HepG2 (cell line): ENCODE data around the gene PCYOX1L. TPM values are rescaled to one million over a fixed set of nuclear protein-coding genes. Genes with fewer than 3 reads are reported as not detected.

Source experiments
- ATF7-NPFF ChIP-seq: sonication (generic); formaldehyde crosslinking; IDR thresholded peaks from 2 replicates; pipeline ENCODE4 v1.8.1; 2023; ENCODE audit warnings: mild to moderate bottlenecking, low read depth, missing genetic modification reagents, moderate library complexity
- BRF2 ChIP-seq: sonication (generic); formaldehyde crosslinking; IDR thresholded peaks from 2 replicates; pipeline ENCODE4 v1.8.1; 2022; ENCODE audit warnings: mild to moderate bottlenecking, missing genetic modification reagents
- EED ChIP-seq: sonication (generic); formaldehyde crosslinking; IDR thresholded peaks from 2 replicates; pipeline ENCODE4 v1.5.0; 2020; ENCODE audit warnings: mild to moderate bottlenecking, missing genetic modification reagents
- FOXC1 ChIP-seq: sonication (generic); formaldehyde crosslinking; IDR thresholded peaks from 2 replicates; pipeline ENCODE4 v1.8.0; 2022; ENCODE audit warnings: mild to moderate bottlenecking, missing genetic modification reagents, borderline replicate concordance
- HDAC2 ChIP-seq: sonication (generic); formaldehyde crosslinking; IDR thresholded peaks from 2 replicates; pipeline ENCODE4 v1.4.0; 2020; ENCODE audit warnings: missing genetic modification reagents
- RAD51 ChIP-seq: fragments of 450-650 bp; IDR thresholded peaks from 2 replicates; pipeline ENCODE4 v1.6.1; 2016; ENCODE audit warnings: borderline replicate concordance
- TMF1 ChIP-seq: sonication (generic); formaldehyde crosslinking; IDR thresholded peaks from 2 replicates; pipeline ENCODE4 v1.8.1; 2022; ENCODE audit warnings: low read depth, missing genetic modification reagents
- TSC22D2 ChIP-seq: sonication (generic); formaldehyde crosslinking; IDR thresholded peaks from 2 replicates; pipeline ENCODE4 v1.5.1; 2020; ENCODE audit warnings: missing genetic modification reagents, mild to moderate bottlenecking, borderline replicate concordance
- ZNF12 ChIP-seq: sonication (generic); formaldehyde crosslinking; IDR thresholded peaks from 2 replicates; pipeline ENCODE4 v1.5.0; 2020; ENCODE audit warnings: missing genetic modification reagents
- ZNF180 ChIP-seq: sonication (generic); formaldehyde crosslinking; IDR thresholded peaks from 2 replicates; pipeline ENCODE4 v1.4.0; 2020; ENCODE audit warnings: low read depth, missing genetic modification reagents, borderline replicate concordance
- ZNF468 ChIP-seq: sonication (generic); formaldehyde crosslinking; IDR thresholded peaks from 2 replicates; pipeline ENCODE4 v1.8.0; 2022; ENCODE audit warnings: mild to moderate bottlenecking, moderate library complexity, missing genetic modification reagents
- ZNF496 ChIP-seq: sonication (generic); formaldehyde crosslinking; IDR thresholded peaks from 2 replicates; pipeline ENCODE4 v1.8.1; 2023; ENCODE audit warnings: mild to moderate bottlenecking, moderate library complexity, missing genetic modification reagents; ENCODE audit not compliant: insufficient replicate concordance
- ZNF713 ChIP-seq: sonication (generic); formaldehyde crosslinking; IDR thresholded peaks from 2 replicates; pipeline ENCODE4 v1.4.0; 2020; ENCODE audit warnings: mild to moderate bottlenecking, missing genetic modification reagents
- polyA plus RNA-seq, 8 experiments: library from polyadenylated mRNA; depleted of rRNA in 3 of 8; stranded (reverse) in 7 of 8; unstranded in 1 of 8; fragments of >200 nt; fragmentation: Illumina TruSeq in 4 of 8; extraction: Trizol in 4 of 8; gene quantifications; 2 replicates each; pipeline versions ENCODE4 v1.2.1 to v1.2.3, GENCODE V29; 2011 to 2016; ENCODE audit warnings: low read depth in 4 of 8, missing spikeins in 1 of 8, mixed read lengths in 1 of 8; ENCODE audit not compliant: insufficient read depth in 1 of 8
- total RNA-seq, 5 experiments: library from RNA; depleted of rRNA; stranded (reverse); fragments of >200 nt; fragmentation: Illumina TruSeq; extraction: Trizol; gene quantifications; 2 replicates each; pipeline ENCODE4 v1.2.3, GENCODE V29; 2016; ENCODE audit warnings: low read depth in 1 of 5
- TF ChIP-seq, protein P1 (sequence below): sonication (generic); formaldehyde crosslinking; IDR thresholded peaks from 2 replicates; pipeline ENCODE4 v1.4.0; 2020; ENCODE audit warnings: missing genetic modification reagents
- TF ChIP-seq, protein P2 (sequence below): sonication (generic); formaldehyde crosslinking; IDR thresholded peaks from 2 replicates; pipeline ENCODE4 v1.5.0; 2020; ENCODE audit warnings: missing genetic modification reagents
- TF ChIP-seq, protein P3 (sequence below), 2 experiments: sonication (generic) in 1 of 2; formaldehyde crosslinking in 1 of 2; IDR thresholded peaks; 2 replicates each; pipeline versions ENCODE4 v1.5.1 to v1.6.1; 2011 to 2020; ENCODE audit warnings: borderline replicate concordance in 1 of 2, low read depth in 1 of 2, low read length in 1 of 2, mild to moderate bottlenecking in 1 of 2, missing genetic modification reagents in 1 of 2, moderate library complexity in 1 of 2
- TF ChIP-seq, protein P4 (sequence below): sonication (generic); formaldehyde crosslinking; IDR thresholded peaks from 2 replicates; pipeline ENCODE4 v1.4.0; 2020; ENCODE audit warnings: missing genetic modification reagents, borderline replicate concordance

The PCYOX1L gene
- total and polyA plus RNA-seq, 2 of the 13 experiments (the other 11 are each of a cell fraction or from before 2014, with no cell fraction given): 1.00 to 3.7 TPM

DNA sequence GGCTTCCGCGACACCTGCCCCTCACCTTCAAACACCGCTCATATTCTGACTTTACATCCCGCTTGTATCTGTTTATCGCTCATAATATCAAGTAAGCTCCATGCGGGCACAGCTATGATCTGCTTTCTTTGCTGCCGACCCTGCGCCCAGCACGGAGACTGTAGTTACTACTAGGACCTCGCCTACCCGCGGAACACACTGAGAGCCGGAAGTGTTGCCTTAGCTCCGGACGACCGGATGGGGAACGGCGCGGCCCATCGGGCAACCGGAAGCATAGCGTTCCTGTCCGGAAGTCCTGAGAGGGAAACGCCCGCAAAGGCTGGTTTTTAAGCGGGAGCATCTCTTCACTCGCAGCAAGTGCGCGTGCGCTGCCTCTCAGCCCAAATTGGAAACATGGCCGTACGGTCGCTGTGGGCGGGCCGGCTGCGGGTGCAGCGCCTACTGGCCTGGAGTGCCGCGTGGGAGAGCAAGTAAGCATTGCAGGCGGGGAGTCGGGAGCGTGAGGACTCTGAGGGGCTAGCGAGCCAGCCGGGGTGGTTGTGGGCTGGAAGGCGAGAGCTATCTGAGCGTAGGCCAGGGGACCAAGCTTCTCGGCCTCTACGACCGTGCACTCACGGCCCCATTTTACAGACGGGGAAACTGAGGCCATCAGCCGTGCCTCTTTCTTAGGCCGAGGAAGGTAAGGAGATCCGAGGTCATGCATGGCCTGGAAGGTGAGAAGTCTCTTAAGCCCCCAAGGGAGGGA, 12.5 kb upstream of the PCYOX1L start, which contains the start of gene GRPEL2 (continued):
- TF ChIP-seq, protein P1, sequence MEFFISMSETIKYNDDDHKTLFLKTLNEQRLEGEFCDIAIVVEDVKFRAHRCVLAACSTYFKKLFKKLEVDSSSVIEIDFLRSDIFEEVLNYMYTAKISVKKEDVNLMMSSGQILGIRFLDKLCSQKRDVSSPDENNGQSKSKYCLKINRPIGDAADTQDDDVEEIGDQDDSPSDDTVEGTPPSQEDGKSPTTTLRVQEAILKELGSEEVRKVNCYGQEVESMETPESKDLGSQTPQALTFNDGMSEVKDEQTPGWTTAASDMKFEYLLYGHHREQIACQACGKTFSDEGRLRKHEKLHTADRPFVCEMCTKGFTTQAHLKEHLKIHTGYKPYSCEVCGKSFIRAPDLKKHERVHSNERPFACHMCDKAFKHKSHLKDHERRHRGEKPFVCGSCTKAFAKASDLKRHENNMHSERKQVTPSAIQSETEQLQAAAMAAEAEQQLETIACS (CRISPR knock-in tag): no peak; the same call in 1 of the 2 replicates
- TF ChIP-seq, protein P2, sequence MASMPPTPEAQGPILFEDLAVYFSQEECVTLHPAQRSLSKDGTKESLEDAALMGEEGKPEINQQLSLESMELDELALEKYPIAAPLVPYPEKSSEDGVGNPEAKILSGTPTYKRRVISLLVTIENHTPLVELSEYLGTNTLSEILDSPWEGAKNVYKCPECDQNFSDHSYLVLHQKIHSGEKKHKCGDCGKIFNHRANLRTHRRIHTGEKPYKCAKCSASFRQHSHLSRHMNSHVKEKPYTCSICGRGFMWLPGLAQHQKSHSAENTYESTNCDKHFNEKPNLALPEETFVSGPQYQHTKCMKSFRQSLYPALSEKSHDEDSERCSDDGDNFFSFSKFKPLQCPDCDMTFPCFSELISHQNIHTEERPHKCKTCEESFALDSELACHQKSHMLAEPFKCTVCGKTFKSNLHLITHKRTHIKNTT: no peak
- peak; percentile 72; the same call in 1 of the 2 replicates for TF ChIP-seq ZNF713 (CRISPR knock-in tag)
- TF ChIP-seq, protein P3, sequence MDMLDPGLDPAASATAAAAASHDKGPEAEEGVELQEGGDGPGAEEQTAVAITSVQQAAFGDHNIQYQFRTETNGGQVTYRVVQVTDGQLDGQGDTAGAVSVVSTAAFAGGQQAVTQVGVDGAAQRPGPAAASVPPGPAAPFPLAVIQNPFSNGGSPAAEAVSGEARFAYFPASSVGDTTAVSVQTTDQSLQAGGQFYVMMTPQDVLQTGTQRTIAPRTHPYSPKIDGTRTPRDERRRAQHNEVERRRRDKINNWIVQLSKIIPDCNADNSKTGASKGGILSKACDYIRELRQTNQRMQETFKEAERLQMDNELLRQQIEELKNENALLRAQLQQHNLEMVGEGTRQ (IDR thresholded peaks at IDR 0.05; ENCODE audit: low read depth, low read length): no peak
- TF ChIP-seq, protein P3 (CRISPR knock-in tag; IDR thresholded peaks at IDR 0.05; ENCODE audit: borderline replicate concordance): peak; percentile 66; the same call in 1 of the 2 replicates
- TF ChIP-seq HDAC2 (CRISPR knock-in tag): no peak; the same call in 1 of the 2 replicates
- 0 out of 2 replicates have a peak, but pooled peaks have one; percentile 67 for TF ChIP-seq TSC22D2 (CRISPR knock-in tag)
- no peak for TF ChIP-seq ZNF12 (CRISPR knock-in tag)
- TF ChIP-seq BRF2 (CRISPR knock-in tag): 0 out of 2 replicates have a peak, but pooled peaks have one; percentile 79
- no peak for TF ChIP-seq ZNF180 (CRISPR knock-in tag)
- TF ChIP-seq ZNF496 (CRISPR knock-in tag): no peak
- TF ChIP-seq FOXC1 (CRISPR knock-in tag): peak; percentile 58; the same call in 1 of the 2 replicates
- TF ChIP-seq, protein P4, sequence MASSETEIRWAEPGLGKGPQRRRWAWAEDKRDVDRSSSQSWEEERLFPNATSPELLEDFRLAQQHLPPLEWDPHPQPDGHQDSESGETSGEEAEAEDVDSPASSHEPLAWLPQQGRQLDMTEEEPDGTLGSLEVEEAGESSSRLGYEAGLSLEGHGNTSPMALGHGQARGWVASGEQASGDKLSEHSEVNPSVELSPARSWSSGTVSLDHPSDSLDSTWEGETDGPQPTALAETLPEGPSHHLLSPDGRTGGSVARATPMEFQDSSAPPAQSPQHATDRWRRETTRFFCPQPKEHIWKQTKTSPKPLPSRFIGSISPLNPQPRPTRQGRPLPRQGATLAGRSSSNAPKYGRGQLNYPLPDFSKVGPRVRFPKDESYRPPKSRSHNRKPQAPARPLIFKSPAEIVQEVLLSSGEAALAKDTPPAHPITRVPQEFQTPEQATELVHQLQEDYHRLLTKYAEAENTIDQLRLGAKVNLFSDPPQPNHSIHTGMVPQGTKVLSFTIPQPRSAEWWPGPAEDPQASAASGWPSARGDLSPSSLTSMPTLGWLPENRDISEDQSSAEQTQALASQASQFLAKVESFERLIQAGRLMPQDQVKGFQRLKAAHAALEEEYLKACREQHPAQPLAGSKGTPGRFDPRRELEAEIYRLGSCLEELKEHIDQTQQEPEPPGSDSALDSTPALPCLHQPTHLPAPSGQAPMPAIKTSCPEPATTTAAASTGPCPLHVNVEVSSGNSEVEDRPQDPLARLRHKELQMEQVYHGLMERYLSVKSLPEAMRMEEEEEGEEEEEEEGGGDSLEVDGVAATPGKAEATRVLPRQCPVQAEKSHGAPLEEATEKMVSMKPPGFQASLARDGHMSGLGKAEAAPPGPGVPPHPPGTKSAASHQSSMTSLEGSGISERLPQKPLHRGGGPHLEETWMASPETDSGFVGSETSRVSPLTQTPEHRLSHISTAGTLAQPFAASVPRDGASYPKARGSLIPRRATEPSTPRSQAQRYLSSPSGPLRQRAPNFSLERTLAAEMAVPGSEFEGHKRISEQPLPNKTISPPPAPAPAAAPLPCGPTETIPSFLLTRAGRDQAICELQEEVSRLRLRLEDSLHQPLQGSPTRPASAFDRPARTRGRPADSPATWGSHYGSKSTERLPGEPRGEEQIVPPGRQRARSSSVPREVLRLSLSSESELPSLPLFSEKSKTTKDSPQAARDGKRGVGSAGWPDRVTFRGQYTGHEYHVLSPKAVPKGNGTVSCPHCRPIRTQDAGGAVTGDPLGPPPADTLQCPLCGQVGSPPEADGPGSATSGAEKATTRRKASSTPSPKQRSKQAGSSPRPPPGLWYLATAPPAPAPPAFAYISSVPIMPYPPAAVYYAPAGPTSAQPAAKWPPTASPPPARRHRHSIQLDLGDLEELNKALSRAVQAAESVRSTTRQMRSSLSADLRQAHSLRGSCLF (CRISPR knock-in tag): no peak; the same call in 1 of the 2 replicates
- peak; percentile 37; the same call in 1 of the 2 replicates for TF ChIP-seq ZNF468 (CRISPR knock-in tag)
- no peak for TF ChIP-seq RAD51
- peak; percentile 56; the same call in 1 of the 2 replicates for TF ChIP-seq ATF7-NPFF
- no peak for TF ChIP-seq TMF1 (CRISPR knock-in tag)
- TF ChIP-seq EED: no peak
